ENCODE data around the gene GUCY2C.

Gene GUCY2C

GRCh38 chr12:14567351-14568162 is 128.8 kb downstream of the GUCY2C start, which contains the start of gene PLBD1:
Gene PLBD1, minus strand, starts transcription at chr12:14567883. Its CDS starts 187 bp downstream, at chr12:14567696.
- DNase-seq, result no peak

- no peak for DNase-seq
These were observed 132.0 kb downstream of the GUCY2C start for GRCh38 chr12:14564336-14564959.

GRCh38 chr12:14563046-14563445 is 133.4 kb downstream of the GUCY2C start:
- no peak for DNase-seq
